Ectodermal cell (in vitro differentiated cells): ENCODE data around the gene GRB14.
"Not testable (repeated sequence)": the region's sequence is repeated elsewhere in the genome, so short reads cannot be mapped to it uniquely, and the experiment has no call there.

Experiments
- H3K27ac ChIP-seq: 2 replicates; pipeline ENCODE4 v1.7.0; 2013; ENCODE audit warnings: mild to moderate bottlenecking, low read depth, low read length; ENCODE audit not compliant: insufficient read depth, poor library complexity, severe bottlenecking
- H3K27me3 ChIP-seq: 2 replicates; pipeline ENCODE4 v1.7.0; 2013; ENCODE audit warnings: mild to moderate bottlenecking, low read length; ENCODE audit not compliant: insufficient read depth, control insufficient read depth, poor library complexity, severe bottlenecking
- H3K36me3 ChIP-seq: one replicate; pipeline ENCODE4 v1.7.0; 2013; ENCODE audit warnings: low read length; ENCODE audit not compliant: control insufficient read depth, insufficient read depth
- H3K4me1 ChIP-seq: one replicate; pipeline ENCODE4 v1.7.0; 2013; ENCODE audit warnings: low read length; ENCODE audit not compliant: control insufficient read depth, insufficient read depth
- H3K4me3 ChIP-seq: 2 replicates; pipeline ENCODE4 v1.7.0; 2013; ENCODE audit warnings: low read depth, low read length, control low read depth; ENCODE audit not compliant: insufficient read depth
- H3K9me3 ChIP-seq: 2 replicates; pipeline ENCODE4 v1.7.0; 2013; ENCODE audit warnings: mild to moderate bottlenecking, low read length, moderate library complexity; ENCODE audit not compliant: control insufficient read depth
- WGBS, 2 experiments: methylation state at CpG; one replicate each; pipeline ENCODE4 v1.1.7; 2013; ENCODE audit warnings: missing lambda C conversion rate in 2 of 2; 5-methylcytosine and 5-hydroxymethylcytosine counted together

Gene GRB14

GRCh38 chr2:164473021-164473420, 148.3 kb downstream of the GRB14 start:
- Histone ChIP-seq H3K27me3 (no peaks in the 10 kb centered on the region), H3K9me3 (no peaks in the 10 kb centered on the region), H3K4me3 (no peak overlapping the region), H3K4me1 (no peaks in the 10 kb centered on the region), H3K27ac (no peak overlapping the region), H3K36me3 (no peaks in the 10 kb centered on the region)
- WGBS, 2 experiments = 97 to 100% methylated on average over 1 of the region's 1 CpG

- H3K4me3 ChIP-seq, H3K4me1 ChIP-seq, H3K27me3 ChIP-seq, H3K27ac ChIP-seq, H3K36me3 ChIP-seq, H3K9me3 ChIP-seq: not testable (repeated sequence)
- whole genome bisulfite sequencing, 2 experiments = no CpG with 5 or more reads among the region's 2 CpGs
These were observed 156.2 kb downstream of the GRB14 start for GRCh38 chr2:164465047-164465446.

- Histone ChIP-seq H3K27ac (no peak overlapping the region), H3K4me3 (no peak overlapping the region), H3K4me1 (no peaks in the 10 kb centered on the region), H3K27me3 (no peaks in the 10 kb centered on the region), H3K9me3 (no peaks in the 10 kb centered on the region), H3K36me3 (no peaks in the 10 kb centered on the region)
- WGBS, 2 experiments = 88 to 93% methylated on average over 4 to 5 of the region's 5 CpGs
These were observed 156.9 kb downstream of the GRB14 start for GRCh38 chr2:164464376-164464775.

GRCh38 chr2:164458792-164459191, 162.5 kb downstream of the GRB14 start:
- Histone ChIP-seq H3K9me3 (no peaks in the 10 kb centered on the region), H3K4me3 (no peak overlapping the region), H3K36me3 (no peaks in the 10 kb centered on the region), H3K4me1 (no peaks in the 10 kb centered on the region), H3K27ac (no peak overlapping the region), H3K27me3 (no peaks in the 10 kb centered on the region)
- WGBS, 2 experiments = 76 to 92% methylated on average over 1 to 2 of the region's 2 CpGs

- H3K27ac ChIP-seq = no peak overlapping the region
- WGBS, 2 experiments = 86 to 96% methylated on average over 1 of the region's 1 CpG
- H3K4me1 ChIP-seq = no peaks in the 10 kb centered on the region
- H3K36me3 ChIP-seq = no peaks in the 10 kb centered on the region
- no peaks in the 10 kb centered on the region for H3K9me3 ChIP-seq
- no peak overlapping the region for H3K4me3 ChIP-seq
- no peaks in the 10 kb centered on the region for H3K27me3 ChIP-seq
These were observed 164.0 kb downstream of the GRB14 start for GRCh38 chr2:164457271-164457670.

GRCh38 chr2:164456619-164457018, 164.7 kb downstream of the GRB14 start:
- WGBS, 2 experiments = 79 to 87% methylated on average over 3 to 4 of the region's 4 CpGs
- no peaks in the 10 kb centered on the region for H3K9me3 ChIP-seq

GRCh38 chr2:164453656-164454305, 167.5 kb downstream of the GRB14 start:
- no peak overlapping the region for H3K4me3 ChIP-seq
- H3K36me3 ChIP-seq = no peaks in the 10 kb centered on the region
- no peak overlapping the region for H3K27ac ChIP-seq
- no peaks in the 10 kb centered on the region for H3K9me3 ChIP-seq
- WGBS, 2 experiments = 90 to 97% methylated on average over 4 to 5 of the region's 5 CpGs
- H3K27me3 ChIP-seq = no peaks in the 10 kb centered on the region
- H3K4me1 ChIP-seq = no peaks in the 10 kb centered on the region

More at GRCh38 chr2:164456619-164457018, 164.7 kb downstream of the GRB14 start:
- H3K4me3 ChIP-seq = no peak overlapping the region
- no peaks in the 10 kb centered on the region for H3K27me3 ChIP-seq
- no peaks in the 10 kb centered on the region for H3K36me3 ChIP-seq
- no peaks in the 10 kb centered on the region for H3K4me1 ChIP-seq
- no peak overlapping the region for H3K27ac ChIP-seq

GRCh38 chr2:164450278-164450677, 171.0 kb downstream of the GRB14 start:
- no peak overlapping the region for H3K27ac ChIP-seq
- 94 to 98% methylated on average over 2 of the region's 2 CpGs for WGBS, 2 experiments
- H3K36me3 ChIP-seq = no peaks in the 10 kb centered on the region
- no peaks in the 10 kb centered on the region for H3K9me3 ChIP-seq
- H3K27me3 ChIP-seq = no peaks in the 10 kb centered on the region
- no peaks in the 10 kb centered on the region for H3K4me1 ChIP-seq
- H3K4me3 ChIP-seq = no peak overlapping the region

- Histone ChIP-seq H3K4me3 (no peak overlapping the region), H3K36me3 (no peaks in the 10 kb centered on the region), H3K4me1 (no peaks in the 10 kb centered on the region), H3K9me3 (no peaks in the 10 kb centered on the region), H3K27me3 (no peaks in the 10 kb centered on the region), H3K27ac (no peak overlapping the region)
- WGBS, 2 experiments = 89 to 92% methylated on average over 5 of the region's 5 CpGs
These were observed 171.6 kb downstream of the GRB14 start for GRCh38 chr2:164449706-164450105.

- Histone ChIP-seq H3K27me3 (no peaks in the 10 kb centered on the region), H3K9me3 (no peaks in the 10 kb centered on the region), H3K4me1 (no peaks in the 10 kb centered on the region), H3K4me3 (no peak overlapping the region), H3K36me3 (no peaks in the 10 kb centered on the region), H3K27ac (no peak overlapping the region)
- 93% methylated on average over 5 of the region's 5 CpGs for WGBS, 2 experiments
These were observed 173.6 kb downstream of the GRB14 start for GRCh38 chr2:164447660-164448059.
